Ammon's horn (tissue), 1 donor: ENCODE results near the gene RSRC1.
A peak's percentile ranks its signal among the peaks of the same experiment; 100 is the strongest.

ENCODE experiments used
- DNase-seq: peaks from one replicate; pipeline ENCODE4 v3.0.0-alpha.2; 2016; ENCODE audit warnings: low spot score

The RSRC1 gene

DNA sequence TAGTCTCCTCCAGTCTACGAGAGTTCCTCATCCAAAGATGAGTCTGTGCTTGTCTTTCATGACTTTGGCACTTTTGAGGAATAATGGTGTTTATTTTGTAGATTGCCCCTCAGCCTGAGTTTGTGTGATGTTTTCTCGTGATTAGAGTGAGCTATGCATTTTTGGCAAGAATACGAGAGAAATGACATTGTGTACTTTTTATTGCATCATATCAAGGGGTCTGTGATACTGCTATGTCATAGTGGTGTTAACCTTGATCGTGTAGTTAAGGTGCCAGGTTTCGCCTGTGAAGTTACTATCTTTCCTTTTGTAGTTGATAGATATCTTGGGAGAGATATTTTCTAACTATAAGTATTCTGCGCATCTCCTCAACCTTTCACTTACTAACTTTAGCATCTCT is 18.9 kb downstream of the RSRC1 start:
- DNase-seq = no peak

DNA sequence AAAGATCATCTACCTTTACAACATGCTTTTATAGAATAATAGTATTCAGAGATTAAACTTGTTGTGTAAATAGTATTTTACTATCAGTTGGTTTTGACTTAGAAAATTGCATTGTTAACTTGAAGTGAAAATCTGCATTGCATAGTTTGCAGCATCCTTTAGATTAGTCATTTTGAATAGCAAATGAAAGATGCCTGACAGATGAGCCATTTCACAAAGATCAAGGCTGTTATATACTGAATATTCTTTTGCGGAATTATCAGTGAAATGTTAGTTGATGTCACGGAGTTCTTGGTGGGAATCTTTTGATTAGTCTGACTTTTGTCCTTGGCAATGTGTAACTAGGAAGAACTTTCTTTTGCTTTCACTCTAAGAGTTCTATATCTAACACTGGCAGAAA is 24.5 kb downstream of the RSRC1 start:
- DNase-seq = no peak

DNA sequence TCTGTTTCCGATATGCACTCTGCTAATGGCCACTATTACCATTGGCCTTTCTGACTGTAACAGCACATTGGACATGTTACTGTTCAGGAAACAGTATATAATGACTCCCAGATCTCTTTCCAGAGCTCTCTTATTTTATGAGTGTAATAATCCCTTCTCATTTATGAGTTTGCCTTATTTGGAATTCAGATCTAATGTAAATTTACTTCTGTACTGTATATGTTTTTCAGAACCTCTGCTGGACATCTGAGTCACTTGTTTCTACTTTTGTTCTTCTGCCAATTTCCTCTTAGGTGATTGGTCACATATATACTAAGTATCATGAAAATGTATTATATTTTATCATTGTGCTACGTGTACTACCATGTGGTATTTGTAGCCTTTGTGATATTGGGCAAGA is 30.5 kb downstream of the RSRC1 start:
- DNase-seq = no peak

DNA sequence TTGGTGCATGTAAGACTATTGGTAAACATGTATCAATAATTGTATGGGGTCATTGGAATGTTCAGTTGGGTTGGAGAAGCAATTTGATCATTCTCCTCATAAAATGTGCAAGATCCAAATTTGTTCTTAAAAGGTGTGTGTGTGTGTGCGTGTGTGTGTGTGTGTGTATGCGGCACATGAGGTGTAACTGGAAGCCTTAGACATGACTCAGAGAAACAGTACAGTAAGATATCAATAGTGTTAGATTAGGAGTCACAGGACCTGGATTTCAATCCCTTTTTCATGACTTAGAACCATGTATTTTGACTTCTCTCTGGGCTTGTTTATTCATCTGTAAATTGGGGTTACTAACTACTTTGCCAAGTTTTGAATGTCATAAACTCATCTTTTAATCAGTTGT is 38.3 kb downstream of the RSRC1 start:
- DNase-seq = no peak

DNA sequence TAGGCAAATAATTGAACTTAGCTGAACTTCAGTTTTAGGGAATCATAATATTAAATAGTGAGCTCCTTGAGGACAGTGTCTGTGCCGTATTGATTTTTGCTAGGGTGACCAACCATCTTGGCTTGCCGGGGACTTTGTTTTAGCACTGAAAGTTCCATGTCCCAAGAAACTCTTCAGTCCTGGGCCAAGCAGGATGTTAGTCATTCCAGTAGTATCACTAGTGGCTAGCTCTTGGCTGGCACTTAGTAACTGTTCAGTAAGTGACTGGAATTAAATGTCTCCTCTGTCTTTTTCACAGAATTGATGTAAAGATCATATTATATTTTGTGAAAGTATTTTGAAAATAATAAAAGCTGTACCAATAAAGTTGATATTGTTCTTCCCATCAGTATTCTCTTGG is 42.3 kb downstream of the RSRC1 start:
- DNase-seq = no peak

DNA sequence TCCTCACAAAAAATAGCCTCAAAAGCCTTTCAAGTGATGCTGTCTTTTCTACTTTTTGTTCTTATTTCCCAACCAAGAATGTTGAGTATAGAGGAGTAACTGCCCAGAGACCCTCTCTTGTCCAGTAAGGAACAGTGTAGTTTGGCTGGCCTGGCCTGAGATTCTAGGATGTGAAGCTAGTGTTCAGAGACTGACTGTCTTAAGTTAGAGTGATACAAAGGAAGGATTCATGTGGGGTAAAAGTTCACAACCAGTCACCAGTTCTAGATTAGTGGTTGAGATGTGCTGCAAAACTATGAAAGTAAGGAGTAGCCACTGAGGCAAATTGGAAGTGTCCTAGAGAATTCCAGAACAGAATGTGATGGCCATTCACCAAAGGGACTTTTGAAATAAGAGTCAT is 49.1 kb downstream of the RSRC1 start:
- no peak for DNase-seq

DNA sequence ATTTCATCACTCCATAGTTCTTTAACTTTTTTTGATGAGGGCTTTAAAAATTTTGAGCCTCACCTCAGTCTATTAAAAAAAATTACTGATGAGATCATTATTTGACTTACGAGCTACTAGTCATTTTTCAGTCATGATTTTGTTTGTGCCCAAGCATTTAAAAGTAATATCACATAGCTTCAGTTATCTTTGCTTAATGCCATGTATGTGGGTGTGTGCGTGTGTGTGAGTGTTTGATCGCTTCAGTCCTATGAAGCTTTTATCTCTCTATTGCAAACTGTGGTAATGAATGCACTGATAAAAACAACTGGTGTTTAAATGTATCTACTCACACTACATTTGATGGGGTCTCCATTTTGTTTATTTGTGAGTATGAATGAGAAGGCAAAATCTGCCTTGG is 49.8 kb downstream of the RSRC1 start:
- peak; percentile 16 for DNase-seq

DNA sequence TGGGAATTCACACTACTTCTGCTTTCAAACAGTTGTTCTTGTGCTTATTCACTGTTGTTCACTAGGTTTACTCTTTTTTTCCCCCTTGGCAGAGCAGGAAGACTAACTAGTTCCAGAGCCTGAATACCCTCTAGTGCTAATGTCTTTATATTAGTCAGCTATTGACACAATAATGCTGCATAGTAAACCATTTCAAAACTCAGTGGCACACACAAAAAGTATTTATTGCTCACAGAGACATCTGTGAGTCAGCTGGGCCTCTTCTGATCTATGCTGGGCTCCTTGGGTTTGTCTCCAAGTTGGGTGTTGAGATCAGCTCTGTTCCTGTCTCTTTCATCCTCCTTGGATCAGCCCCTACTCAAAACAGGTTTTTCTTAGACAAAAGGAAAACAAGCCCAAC is 51.1 kb downstream of the RSRC1 start:
- DNase-seq = no peak

DNA sequence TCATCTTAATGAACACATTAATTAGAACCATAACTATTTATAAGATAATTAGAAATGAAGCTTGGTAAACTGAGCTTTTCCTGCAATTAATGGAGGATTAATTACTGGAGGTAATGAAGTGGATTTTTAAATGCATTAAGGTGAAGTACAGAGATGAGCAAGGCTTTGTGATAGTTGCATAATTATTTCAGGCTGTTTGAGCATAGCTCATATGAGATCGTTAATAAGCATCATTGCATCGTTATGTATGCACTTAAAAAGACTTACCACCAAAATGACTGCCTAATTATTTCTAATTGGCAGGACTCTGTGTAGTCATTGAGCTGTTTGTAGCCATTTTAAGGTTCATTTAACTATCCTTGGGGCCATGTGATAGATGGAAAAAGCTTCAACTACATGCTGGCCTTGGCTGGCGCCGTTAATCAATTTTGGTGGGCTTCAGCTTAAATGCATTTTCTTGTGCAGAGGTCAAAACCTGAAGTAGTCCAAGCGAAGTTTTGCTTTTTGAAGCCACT is 55.3 kb downstream of the RSRC1 start:
- DNase-seq = no peak

DNA sequence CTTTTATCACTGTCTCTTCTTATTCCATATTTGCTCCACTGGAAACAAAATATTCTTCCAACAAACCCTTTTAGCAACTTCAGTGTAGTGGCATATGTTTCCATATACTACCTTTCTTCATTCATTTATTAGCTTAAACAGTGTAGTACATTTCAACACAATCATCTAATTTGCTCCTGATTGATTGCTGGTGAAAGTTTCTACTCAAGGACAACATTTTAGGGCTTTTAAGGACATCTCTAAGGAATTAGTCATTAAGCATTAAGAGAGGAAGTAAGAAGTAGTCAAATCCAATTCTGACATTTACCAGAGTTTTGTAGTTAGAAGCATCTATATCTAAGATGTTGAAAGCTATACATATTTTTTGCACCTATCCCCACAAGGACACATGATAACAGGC is 55.8 kb downstream of the RSRC1 start:
- DNase-seq = no peak

DNA sequence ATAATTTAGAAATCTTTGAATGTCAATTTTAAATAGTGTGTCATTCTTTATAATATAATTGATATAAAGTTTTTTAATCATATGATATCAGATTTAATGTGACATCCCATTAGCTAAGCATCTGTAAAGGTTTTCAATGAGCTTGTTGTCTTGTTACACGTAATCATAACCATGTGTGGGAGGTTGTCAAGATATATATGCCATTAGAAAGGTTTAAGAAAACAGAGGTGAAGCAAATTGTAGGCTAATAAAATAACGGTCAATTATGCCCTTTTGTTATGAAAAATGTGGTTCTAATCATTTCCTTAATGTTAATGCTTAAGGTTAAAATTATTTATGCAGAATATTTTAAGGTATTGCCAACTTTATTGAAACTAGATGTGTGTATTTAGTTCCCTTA is 56.3 kb downstream of the RSRC1 start:
- DNase-seq = no peak

DNA sequence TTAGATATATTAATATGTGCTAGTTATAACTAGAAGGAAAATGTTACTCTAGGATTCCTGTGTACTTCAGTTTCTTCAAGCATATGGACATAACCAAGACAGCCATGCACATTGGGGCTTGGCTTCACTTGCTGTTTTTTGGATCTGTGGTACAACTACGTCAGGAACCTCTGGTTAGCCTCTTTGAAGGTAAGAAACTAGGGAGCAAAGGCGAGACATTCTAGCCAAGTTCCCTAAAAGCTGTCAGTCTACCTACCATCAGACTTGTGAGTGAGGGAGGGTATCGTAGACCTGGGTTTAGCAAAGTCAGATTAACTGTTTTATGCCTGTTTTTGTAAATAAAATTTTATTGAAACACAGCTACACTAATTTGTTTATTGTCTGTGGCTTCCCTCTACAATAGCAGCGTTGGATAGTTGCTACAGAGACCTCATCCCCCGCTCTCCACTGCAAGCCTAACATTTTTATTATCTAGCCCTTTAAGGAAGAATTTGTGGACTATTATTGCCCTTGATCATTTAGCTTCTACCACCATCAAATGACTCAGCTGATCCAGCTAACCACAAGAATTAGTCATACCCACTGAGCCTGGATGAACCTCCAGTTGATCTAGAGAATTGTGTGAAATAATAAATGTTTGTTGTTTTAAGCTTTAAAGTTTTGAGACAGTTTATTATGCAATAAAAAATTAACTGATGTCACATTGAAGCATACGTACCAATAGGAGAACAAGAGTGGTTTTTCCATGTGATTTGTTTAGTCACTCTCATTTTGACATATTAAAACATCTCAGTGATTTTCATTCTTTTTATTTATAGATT is 58.1 kb downstream of the RSRC1 start:
- DNase-seq = peak; percentile 2

DNA sequence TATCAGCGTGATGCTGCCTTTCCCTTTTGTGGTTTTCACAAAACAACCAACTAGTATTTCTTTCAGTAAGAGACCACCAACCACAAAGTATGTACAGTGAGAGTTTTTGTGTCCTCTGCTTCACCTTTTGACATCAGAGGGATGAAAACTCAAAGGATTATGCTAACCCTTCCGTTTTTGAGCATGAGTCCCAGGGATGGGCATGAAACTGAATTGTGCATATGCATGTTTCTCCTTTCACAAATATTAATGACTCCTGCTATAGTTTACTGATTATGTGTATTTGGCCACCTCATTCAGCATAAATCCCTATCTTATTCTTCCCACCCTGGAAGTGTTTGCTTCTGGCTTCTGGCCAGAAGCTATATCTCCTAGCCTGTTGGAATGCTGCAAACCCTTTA is 59.2 kb downstream of the RSRC1 start:
- no peak for DNase-seq

DNA sequence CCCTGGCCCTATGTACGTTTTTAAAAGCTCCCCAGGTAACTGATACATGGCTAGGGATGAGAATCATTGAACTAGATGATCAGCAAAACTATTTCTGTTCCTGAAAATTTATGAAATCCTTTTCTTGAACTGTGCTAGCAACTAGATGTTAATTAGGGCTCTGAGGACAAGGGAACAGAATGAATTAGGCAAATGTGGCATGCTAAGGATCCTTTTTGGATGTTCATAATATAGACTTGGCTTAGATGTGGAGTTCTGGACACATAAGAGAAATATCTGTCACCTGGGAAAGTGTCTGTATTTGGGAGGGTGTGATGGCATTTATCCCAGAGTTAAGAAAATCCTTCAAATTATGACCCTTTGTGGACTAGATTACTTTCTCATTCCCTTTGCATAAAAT is 71.2 kb downstream of the RSRC1 start:
- no peak for DNase-seq

DNA sequence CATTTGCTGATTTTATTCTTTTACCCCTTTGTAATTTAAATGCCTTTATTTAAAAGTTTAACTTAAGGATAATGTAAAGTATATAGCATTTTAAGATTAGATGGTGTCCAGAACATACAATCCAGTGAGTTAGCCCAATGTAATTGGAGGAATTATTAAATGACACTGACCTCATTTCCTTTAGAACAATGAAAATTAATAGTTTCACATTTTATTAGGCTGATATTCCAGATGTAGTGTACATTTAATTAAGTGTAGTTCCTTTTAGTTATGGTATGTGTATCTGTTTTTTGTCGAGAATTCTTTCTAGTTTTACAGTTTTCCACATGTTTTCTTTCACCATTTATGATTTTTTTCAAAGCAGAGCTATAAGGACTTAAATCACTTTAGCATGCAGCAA is 75.8 kb downstream of the RSRC1 start:
- no peak for DNase-seq

DNA sequence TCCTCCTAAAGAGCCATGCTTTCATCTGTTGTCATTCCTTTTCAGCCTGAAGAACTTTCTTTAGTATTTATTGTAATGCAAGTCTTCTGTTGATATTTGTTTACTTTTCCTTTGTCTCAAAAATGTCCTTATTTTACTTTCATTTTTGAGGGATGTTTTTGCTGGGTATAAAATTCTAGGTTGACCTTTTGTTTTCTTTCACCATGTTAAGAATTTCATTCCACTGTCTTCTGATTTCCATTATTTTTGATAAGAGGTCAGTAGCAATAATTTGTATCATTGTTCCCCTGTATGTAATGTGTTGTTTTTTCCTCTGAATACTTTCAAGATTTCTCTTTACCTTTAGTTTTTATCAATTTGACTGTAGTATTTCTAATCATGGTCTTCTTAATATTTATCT is 91.1 kb downstream of the RSRC1 start:
- no peak for DNase-seq

DNA sequence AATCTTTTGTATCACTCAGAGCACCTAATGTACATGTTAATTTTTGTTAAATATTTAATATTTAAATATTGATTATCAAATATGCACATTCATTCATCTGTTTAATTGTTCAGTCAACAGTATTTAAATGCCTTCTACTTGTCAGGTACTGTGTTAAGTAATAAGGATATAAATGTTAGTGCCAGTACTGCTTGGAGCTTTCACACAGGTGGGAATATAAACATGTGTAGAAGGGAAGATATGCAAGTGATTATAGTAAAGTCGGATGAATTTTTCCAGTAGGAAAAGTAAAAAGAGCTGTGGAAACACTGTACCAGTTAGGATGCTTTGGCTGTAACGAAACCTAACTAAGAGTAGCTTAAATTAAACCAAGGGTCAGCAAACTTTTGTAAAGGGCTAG is 95.4 kb downstream of the RSRC1 start:
- DNase-seq = no peak

DNA sequence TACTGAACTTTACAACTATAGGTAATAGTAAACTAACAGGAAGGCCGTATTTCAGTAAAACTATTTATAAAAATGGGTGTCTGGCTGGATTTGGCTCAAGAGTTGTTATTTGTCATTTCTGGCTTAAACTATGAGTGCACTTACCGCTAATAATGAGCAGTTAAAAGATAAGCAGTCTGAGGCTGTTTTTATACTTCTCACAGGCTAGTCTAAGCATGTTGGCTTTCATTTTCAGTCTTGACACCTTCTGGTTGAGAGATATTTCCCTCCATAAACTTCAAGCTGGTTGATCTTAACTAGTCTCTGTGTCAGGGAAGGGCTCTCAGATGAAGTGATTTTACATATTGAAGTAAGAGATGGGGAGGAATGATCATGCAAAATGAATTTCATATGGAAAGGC is 96.1 kb downstream of the RSRC1 start:
- DNase-seq = no peak

DNA sequence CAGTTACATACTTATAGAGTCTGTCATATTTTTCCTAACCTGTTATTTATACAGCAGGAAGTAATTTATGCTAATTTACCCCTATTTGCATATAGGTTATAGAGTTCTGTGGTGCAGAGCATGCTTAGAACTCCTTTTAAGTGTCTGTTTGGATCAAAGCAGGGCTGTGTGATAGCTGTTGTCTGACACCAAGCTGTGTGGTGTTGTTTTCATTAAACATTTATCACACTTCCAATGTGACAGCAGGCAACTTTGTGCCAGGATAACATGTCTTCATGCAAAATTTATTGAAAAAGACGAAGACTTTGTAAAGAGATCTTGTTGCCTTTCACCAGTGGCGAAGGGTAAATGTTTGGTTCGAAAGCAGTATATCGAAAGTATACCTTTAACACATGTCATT is 100.2 kb downstream of the RSRC1 start:
- DNase-seq = no peak

DNA sequence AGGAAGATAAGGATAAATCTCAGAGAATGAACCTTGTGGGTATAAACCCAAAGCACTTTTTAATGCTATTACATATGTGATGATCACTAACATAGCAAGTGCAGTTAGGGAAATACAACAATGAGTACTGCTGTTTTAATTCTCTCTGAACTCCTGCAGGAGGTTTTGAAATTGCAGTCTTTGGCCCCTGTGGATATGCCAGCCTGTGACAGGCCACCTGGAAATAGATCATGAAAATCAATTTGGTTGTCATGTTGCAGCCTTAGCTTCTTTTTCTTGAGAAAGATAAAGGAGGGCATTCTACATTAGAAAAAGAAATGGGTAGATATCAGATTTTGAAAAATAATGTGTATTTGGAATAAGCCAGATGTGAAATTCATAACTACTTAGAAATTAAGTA is 103.6 kb downstream of the RSRC1 start:
- no peak for DNase-seq

DNA sequence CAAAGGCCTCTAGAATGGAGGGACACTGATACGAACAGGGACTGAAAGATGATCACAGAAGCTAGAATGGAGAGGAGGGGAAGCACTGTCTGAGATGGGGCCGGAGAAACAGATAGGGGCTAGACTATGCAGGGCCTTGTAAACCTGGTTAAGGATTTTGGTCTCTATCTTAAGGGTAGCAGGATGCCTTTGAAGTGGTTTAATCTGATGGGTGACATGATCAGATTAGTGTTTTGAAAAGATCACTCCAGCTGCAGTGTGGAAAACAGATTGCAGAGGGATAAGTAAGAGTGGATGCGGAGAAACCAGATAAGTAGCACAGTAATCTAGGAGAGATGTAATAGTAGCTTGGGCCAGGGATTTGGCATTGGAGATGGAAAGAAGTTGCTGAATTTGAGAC is 108.1 kb downstream of the RSRC1 start:
- DNase-seq = no peak

DNA sequence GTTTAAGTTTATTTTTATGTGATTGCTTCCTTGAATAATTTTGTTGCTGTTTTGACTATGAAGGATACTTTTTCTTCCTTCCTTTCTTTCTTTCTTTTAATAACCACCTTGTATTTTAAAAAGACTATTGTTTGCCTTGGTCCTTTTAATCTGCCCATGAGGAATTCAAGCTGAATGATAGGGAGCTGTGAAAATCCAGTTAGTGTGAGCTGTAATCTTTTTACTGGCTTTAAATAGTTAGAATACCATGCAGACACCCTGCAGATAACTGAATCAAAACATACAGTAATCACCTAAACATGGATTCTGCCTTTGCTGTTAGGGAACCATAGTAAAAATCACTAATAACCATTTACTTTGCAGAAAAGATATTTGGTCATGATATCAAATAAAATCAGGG is 110.7 kb downstream of the RSRC1 start:
- no peak for DNase-seq

DNA sequence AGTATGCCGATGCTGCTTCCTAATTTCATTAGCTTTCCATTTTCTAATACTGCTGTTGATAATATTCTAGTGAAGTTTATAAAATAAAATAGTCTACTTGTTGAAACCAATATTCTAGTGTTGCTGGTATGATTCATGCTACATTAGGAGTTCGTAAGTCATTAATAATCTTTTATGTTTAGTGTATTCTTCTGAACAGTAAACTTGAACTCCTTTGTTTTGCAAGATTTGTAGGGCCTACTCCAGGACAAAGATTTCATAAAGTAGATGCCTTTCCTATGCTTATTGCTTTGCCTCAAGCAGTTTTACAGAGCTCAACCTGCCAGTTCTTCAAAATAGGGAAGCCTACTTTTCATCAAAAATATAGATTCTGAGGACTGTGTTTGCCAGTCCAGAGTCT is 111.5 kb downstream of the RSRC1 start:
- no peak for DNase-seq

DNA sequence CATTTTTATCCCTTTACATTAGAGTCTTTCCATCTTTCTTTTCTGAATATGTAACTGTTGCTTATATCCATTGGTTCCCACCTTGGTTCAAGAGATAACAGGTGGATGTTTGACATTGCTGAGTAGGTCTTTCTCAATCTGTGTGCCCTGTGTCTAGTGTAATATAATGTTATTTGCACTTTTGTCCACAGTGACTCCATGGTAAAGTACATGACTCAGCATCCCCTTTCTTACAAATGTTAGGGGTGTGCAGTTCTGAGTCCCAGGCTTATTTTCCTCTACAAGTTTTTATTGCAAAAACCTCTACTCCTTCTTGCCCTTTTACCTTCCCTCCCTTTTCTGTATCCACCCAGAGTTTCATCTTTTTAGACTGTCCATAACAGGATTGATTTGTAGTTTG is 116.5 kb downstream of the RSRC1 start:
- DNase-seq = no peak
